CD4-positive, alpha-beta T cell (primary cell): Measurements from ENCODE around the gene OPRD1. TPM values are rescaled to one million over a fixed set of nuclear protein-coding genes. Genes with fewer than 3 reads are reported as not detected.
A peak's percentile ranks its signal among the peaks of the same experiment; 100 is the strongest.

ENCODE experiments used
- ATAC-seq: fragments of 200-7000 bp; cut with Tn5 transposase; one replicate; pipeline ENCODE4 v1.10.0; 2022; ENCODE audit warnings: mild to moderate bottlenecking; ENCODE audit not compliant: poor library complexity
- CTCF ChIA-PET: fragments of 350-600 bp; sonication (Branson Sonifier 250); formaldehyde crosslinking; loops from one replicate; lab custom pipeline; 2021; ENCODE audit warnings: antibody characterized with exemption, inconsistent platforms; lab: Charles Lee
- POLR2A ChIA-PET: fragments of 350-600 bp; sonication (Branson Sonifier 250); formaldehyde crosslinking; loops from one replicate; lab custom pipeline; 2021; ENCODE audit warnings: antibody characterized with exemption, inconsistent platforms; lab: Charles Lee
- DNase-seq, 14 experiments: peaks; one replicate each; pipeline ENCODE4 v3.0.0-alpha.2; 2013 to 2020; ENCODE audit warnings: mixed read lengths in 2 of 14
- H3K27ac ChIP-seq, 2 donors: one replicate each; pipeline versions ENCODE4 v1.5.1 to v1.7.0; 2013; ENCODE audit warnings: low read length in 2 of 2, low read depth in 1 of 2, mild to moderate bottlenecking in 1 of 2
- H3K27me3 ChIP-seq, 2 experiments: 1 replicate in 1 of 2; 2 replicates in 1 of 2; pipeline versions ENCODE4 v1.6.1 to v1.7.0; 2013; ENCODE audit warnings: low read length in 2 of 2, control low read depth in 1 of 2, mild to moderate bottlenecking in 1 of 2, moderate library complexity in 1 of 2; ENCODE audit not compliant: insufficient read depth in 2 of 2, control insufficient read depth in 1 of 2
- H3K36me3 ChIP-seq: one replicate; pipeline ENCODE4 v1.6.1; 2013; ENCODE audit warnings: low read length, control low read depth; ENCODE audit not compliant: insufficient read depth
- H3K4me1 ChIP-seq: one replicate; pipeline ENCODE4 v1.6.1; 2013; ENCODE audit warnings: low read length, control low read depth; ENCODE audit not compliant: insufficient read depth
- H3K4me3 ChIP-seq: one replicate; pipeline ENCODE4 v1.5.1; 2013; ENCODE audit warnings: mild to moderate bottlenecking, low read length, moderate library complexity
- H3K9me3 ChIP-seq, 2 experiments: 1 replicate in 1 of 2; 2 replicates in 1 of 2; pipeline versions ENCODE4 v1.6.1 to v1.7.0; 2013; ENCODE audit warnings: low read length in 2 of 2, mild to moderate bottlenecking in 2 of 2, control low read depth in 1 of 2, moderate library complexity in 1 of 2; ENCODE audit not compliant: control insufficient read depth in 1 of 2, insufficient read depth in 1 of 2
- H3K27ac Mint-ChIP-seq: one replicate; pipeline ENCODE4 v1.8.0; 2020; ENCODE audit warnings: mixed read lengths
- H3K27me3 Mint-ChIP-seq: one replicate; pipeline ENCODE4 v1.8.0; 2021; ENCODE audit warnings: mixed read lengths
- H3K36me3 Mint-ChIP-seq: one replicate; pipeline ENCODE4 v1.8.0; 2021; ENCODE audit warnings: low read depth, mixed read lengths
- H3K4me1 Mint-ChIP-seq: one replicate; pipeline ENCODE4 v1.8.0; 2021; ENCODE audit warnings: low read depth, mixed read lengths
- H3K4me3 Mint-ChIP-seq: one replicate; pipeline ENCODE4 v1.8.0; 2020; ENCODE audit warnings: mild to moderate bottlenecking, mixed read lengths
- H3K9me3 Mint-ChIP-seq: one replicate; pipeline ENCODE4 v1.8.0; 2020; ENCODE audit warnings: mixed read lengths
- CTCF ChIP-seq: fragments of 200-600 bp; IDR thresholded peaks from one replicate; pipeline ENCODE4 v1.8.0; 2022; ENCODE audit warnings: antibody characterized with exemption, mild to moderate bottlenecking
- intact Hi-C, 2 experiments: fragments of 100-400 bp; cut with DNase I in 1 of 2; cut with micrococcal nuclease in 1 of 2; formaldehyde crosslinking; loops; one replicate each; pipeline versions ENCODE4 v1.15.1 to v1.9.0; 2023 to 2025; cut with DNase I, micrococcal nuclease
- total RNA-seq, 174 experiments: library from RNA in 2 of 174; stranded (reverse) in 2 of 174; gene quantifications; one replicate each; pipeline ENCODE4 v1.2.3 and lab custom pipeline; 2021 to 2026

Gene OPRD1
- total RNA-seq, 2 experiments from 2014 or later, result not detected

DNA sequence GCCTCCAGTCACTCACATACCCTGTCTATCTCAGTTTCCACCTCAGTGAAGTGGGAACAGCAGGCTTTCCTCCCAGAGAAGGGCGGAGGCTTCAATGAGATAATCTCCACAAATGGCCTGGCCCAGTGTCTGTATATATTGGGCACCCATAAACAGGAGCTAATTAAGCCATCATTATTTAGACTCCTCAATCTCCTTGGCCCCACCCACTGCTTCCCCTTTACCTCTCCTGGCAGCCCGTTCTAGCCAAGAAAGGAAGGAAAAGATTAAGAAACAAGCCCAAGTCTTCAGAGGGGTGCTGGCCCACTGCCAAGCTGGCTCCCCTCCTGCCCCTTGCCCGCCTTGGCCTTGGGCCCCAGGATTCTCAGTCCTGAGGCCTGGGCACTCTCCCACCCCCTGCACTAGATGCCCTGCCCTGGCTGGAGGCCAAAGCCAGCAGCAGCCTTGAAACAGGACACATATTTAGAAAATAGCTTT lies 86.5 kb downstream of the OPRD1 start:
- no peaks in the 10 kb centered on the region for H3K36me3 Mint-ChIP-seq
- intact Hi-C loops, result no loop called here
- CTCF ChIA-PET, result interaction anchor here (1.4 kb wide), 1 partner anchor 16 kb away, joined by 4 read pairs; no protein-coding TSS in a partner anchor
- no peaks in the 10 kb centered on the region for H3K9me3 ChIP-seq
- ATAC-seq (no peak), DNase-seq (no peak)
- peaks cover 36% of the 10 kb centered on the region for H3K4me1 ChIP-seq
- POLR2A ChIA-PET, result interaction anchor here (0.9 to 2.9 kb wide), 2 partner anchors 14 to 16 kb away, joined by 3 to 10 read pairs; partner anchors contain the start of gene EPB41
- TF ChIP-seq CTCF, result no peak
- H3K36me3 ChIP-seq, result peaks cover 12% of the 10 kb centered on the region
- H3K9me3 Mint-ChIP-seq, result no peaks in the 10 kb centered on the region
- H3K27ac ChIP-seq, result no peak overlapping the region
- no peak overlapping the region for H3K4me3 ChIP-seq
- H3K4me3 Mint-ChIP-seq, result no peak overlapping the region
- H3K27me3 Mint-ChIP-seq, result no peaks in the 10 kb centered on the region
- H3K27me3 ChIP-seq, result no peaks in the 10 kb centered on the region
- H3K4me1 Mint-ChIP-seq, result peaks cover 47% of the 10 kb centered on the region
- H3K27ac Mint-ChIP-seq, result peak overlapping the region; percentile 2

GRCh38 chr1:28899267-28899666 lies 87.3 kb downstream of the OPRD1 start:
- H3K36me3 ChIP-seq, result peaks cover 5% of the 10 kb centered on the region
- TF ChIP-seq CTCF, result no peak
- H3K27me3 Mint-ChIP-seq, result no peaks in the 10 kb centered on the region
- no peak for ATAC-seq
- H3K4me3 Mint-ChIP-seq, result no peak overlapping the region
- DNase-seq, result no peak
- peaks cover 32% of the 10 kb centered on the region for H3K4me1 ChIP-seq
- H3K9me3 Mint-ChIP-seq, result no peaks in the 10 kb centered on the region
- POLR2A ChIA-PET, result interaction anchor here (0.9 to 2.9 kb wide), 2 partner anchors 13 to 15 kb away, joined by 3 to 10 read pairs; partner anchors contain the start of gene EPB41
- no peaks in the 10 kb centered on the region for H3K36me3 Mint-ChIP-seq
- H3K27me3 ChIP-seq, result no peaks in the 10 kb centered on the region
- CTCF ChIA-PET, result interaction anchor here (0.6 to 1.6 kb wide), 3 partner anchors 15 to 136 kb away, joined by 4 read pairs; partner anchors contain the start of gene EPB41
- intact Hi-C loops, result no loop called here
- no peak overlapping the region for H3K4me3 ChIP-seq
- peaks cover 0 to under 1% of the 10 kb centered on the region in 2 experiments for H3K9me3 ChIP-seq
- H3K4me1 Mint-ChIP-seq, result peaks cover 42% of the 10 kb centered on the region
- peak overlapping the region; percentile 2 for H3K27ac Mint-ChIP-seq
- H3K27ac ChIP-seq, result no peak overlapping the region

GRCh38 chr1:28900562-28900961 lies 88.6 kb downstream of the OPRD1 start:
- Histone ChIP-seq H3K4me1 (peaks cover 30% of the 10 kb centered on the region), H3K36me3 (no peaks in the 10 kb centered on the region), H3K27ac (no peak overlapping the region), H3K27me3 (no peaks in the 10 kb centered on the region), H3K4me3 (no peak overlapping the region), H3K9me3 (peaks cover 0 to 5% of the 10 kb centered on the region in 2 experiments)
- peaks cover 38% of the 10 kb centered on the region for H3K4me1 Mint-ChIP-seq
- TF ChIP-seq CTCF, result no peak
- H3K9me3 Mint-ChIP-seq, result no peaks in the 10 kb centered on the region
- CTCF ChIA-PET, result interaction anchor here (1.6 kb wide), 1 partner anchor 14 kb away, joined by 4 read pairs; the partner anchor contains the start of gene EPB41
- intact Hi-C loops, result no loop called here
- H3K27ac Mint-ChIP-seq, result no peak overlapping the region
- DNase-seq, result no peak
- POLR2A ChIA-PET, result interaction anchor here (0.6 to 2.9 kb wide), 3 partner anchors 14 to 77 kb away, joined by 3 to 10 read pairs (median 3); partner anchors contain the start of gene EPB41
- H3K4me3 Mint-ChIP-seq, result no peak overlapping the region
- ATAC-seq, result no peak
- no peaks in the 10 kb centered on the region for H3K36me3 Mint-ChIP-seq
- no peaks in the 10 kb centered on the region for H3K27me3 Mint-ChIP-seq
